Tibial artery (tissue), 4 donors: ENCODE results near the gene MLLT3.

Experiments used
- DNase-seq, 2 donors: peaks; one replicate each; pipeline ENCODE4 v3.0.0-alpha.2; 2019
- H3K27ac ChIP-seq, 2 donors: fragments of 200-600 bp; sonication (generic) in 1 of 2; 1 replicate in 1 of 2; 2 replicates in 1 of 2; pipeline ENCODE4 v1.5.1; 2018 to 2019; ENCODE audit warnings: mild to moderate bottlenecking in 1 of 2
- H3K27me3 ChIP-seq, 2 donors: fragments of 200-600 bp; sonication (generic) in 1 of 2; one replicate each; pipeline versions ENCODE4 v1.5.1 to v1.6.0; 2016 to 2019
- H3K36me3 ChIP-seq, 3 donors: fragments of 200-600 bp; sonication (generic) in 2 of 3; one replicate each; pipeline ENCODE4 v1.5.1; 2016 to 2019; ENCODE audit warnings: mild to moderate bottlenecking in 2 of 3
- H3K4me1 ChIP-seq, 4 donors: fragments of 200-600 bp; sonication (generic) in 2 of 4; 1 replicate in 3 of 4; 2 replicates in 1 of 4; pipeline ENCODE4 v1.5.1; 2016 to 2019
- H3K4me3 ChIP-seq, 2 donors: fragments of 200-600 bp; sonication (generic) in 1 of 2; 1 replicate in 1 of 2; 2 replicates in 1 of 2; pipeline ENCODE4 v1.5.1; 2018 to 2019; ENCODE audit warnings: mild to moderate bottlenecking in 2 of 2
- H3K9me3 ChIP-seq, 3 donors: fragments of 200-600 bp; sonication (generic) in 1 of 3; one replicate each; pipeline ENCODE4 v1.5.1; 2016 to 2019
- intact Hi-C: fragments of 100-400 bp; cut with DNase I; formaldehyde crosslinking; loops from one replicate; pipeline ENCODE4 v1.15.0; 2023; ENCODE audit warnings: low total_unique reads
- TF ChIP-seq, protein P1 (sequence below), 2 experiments: fragments of 200-600 bp in 1 of 2; fragments of 450-650 bp in 1 of 2; IDR thresholded peaks; one replicate each; pipeline ENCODE4 v1.5.1; 2017 to 2019; ENCODE audit warnings: antibody characterized with exemption in 2 of 2, mild to moderate bottlenecking in 1 of 2, moderate library complexity in 1 of 2

Gene MLLT3

DNA sequence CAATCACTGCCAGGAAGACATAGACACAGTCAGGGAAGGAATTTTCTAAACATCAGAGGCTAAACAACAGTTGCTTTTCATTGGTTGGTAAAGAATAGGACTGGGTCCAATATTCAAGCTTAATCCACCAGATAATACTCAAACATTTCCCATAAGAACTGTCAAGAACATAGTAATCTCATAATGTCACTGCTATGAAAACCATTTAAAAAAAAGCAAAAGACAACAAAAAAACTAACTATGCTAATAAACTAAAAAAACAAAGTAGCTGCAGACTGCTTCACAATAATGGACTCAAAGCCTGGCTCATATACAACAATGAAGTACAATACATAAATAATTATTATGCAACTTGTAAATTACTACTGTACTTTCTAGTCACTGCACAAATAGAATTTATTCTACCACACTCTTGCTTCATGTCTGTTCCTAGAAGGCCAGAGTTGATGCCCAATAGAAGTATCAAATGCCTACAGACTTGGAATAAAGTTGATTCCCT lies 148.7 kb downstream of the MLLT3 start:
- H3K27me3 ChIP-seq, result no peaks in the 10 kb centered on the region
- no peak for DNase-seq
- H3K4me1 ChIP-seq, result peaks cover 0 to 39% (median 8%) of the 10 kb centered on the region in 4 donors
- no peak overlapping the region for H3K27ac ChIP-seq
- no peaks in the 10 kb centered on the region for H3K36me3 ChIP-seq
- no peak overlapping the region for H3K4me3 ChIP-seq
- intact Hi-C loops, result no loop called here
- TF ChIP-seq, protein P1, sequence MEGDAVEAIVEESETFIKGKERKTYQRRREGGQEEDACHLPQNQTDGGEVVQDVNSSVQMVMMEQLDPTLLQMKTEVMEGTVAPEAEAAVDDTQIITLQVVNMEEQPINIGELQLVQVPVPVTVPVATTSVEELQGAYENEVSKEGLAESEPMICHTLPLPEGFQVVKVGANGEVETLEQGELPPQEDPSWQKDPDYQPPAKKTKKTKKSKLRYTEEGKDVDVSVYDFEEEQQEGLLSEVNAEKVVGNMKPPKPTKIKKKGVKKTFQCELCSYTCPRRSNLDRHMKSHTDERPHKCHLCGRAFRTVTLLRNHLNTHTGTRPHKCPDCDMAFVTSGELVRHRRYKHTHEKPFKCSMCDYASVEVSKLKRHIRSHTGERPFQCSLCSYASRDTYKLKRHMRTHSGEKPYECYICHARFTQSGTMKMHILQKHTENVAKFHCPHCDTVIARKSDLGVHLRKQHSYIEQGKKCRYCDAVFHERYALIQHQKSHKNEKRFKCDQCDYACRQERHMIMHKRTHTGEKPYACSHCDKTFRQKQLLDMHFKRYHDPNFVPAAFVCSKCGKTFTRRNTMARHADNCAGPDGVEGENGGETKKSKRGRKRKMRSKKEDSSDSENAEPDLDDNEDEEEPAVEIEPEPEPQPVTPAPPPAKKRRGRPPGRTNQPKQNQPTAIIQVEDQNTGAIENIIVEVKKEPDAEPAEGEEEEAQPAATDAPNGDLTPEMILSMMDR (IDR thresholded peaks at IDR 0.05), result no peak
- H3K9me3 ChIP-seq, result no peaks in the 10 kb centered on the region

DNA sequence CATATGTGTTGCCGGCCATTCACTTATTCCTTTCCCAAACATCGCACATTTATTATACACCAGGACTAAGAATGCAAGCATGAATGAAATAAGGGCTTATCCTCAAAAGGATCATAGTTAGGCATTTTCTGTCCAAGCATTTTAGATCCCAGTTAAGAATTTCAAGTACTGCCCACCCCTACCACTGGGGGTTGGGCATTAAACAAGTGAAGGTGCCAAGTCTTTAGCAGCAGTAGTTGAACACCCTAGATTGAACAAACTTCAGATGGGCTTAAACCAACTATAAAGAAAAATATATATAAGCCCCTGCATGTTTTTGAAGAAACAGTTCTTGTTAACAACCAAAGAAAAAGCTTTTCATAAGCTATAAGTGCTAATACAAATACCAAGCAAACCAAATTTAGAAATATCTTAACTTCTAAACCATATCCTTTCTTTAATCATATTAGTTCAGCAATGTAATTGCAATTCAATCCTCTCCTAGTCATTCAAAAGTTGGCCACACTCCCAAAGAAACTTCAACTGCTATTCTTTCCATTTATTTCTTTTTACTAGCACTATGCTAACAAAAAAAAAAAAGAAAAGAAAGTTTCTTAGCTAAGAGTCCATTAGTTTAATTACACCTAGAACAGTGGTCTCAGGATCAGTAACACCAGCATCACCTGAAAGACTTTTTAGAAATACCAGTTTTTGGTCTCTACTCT lies 149.8 kb downstream of the MLLT3 start:
- no peaks in the 10 kb centered on the region for H3K27me3 ChIP-seq
- TF ChIP-seq, protein P1 (IDR thresholded peaks at IDR 0.05), result no peak
- H3K27ac ChIP-seq, result no peak overlapping the region

DNA sequence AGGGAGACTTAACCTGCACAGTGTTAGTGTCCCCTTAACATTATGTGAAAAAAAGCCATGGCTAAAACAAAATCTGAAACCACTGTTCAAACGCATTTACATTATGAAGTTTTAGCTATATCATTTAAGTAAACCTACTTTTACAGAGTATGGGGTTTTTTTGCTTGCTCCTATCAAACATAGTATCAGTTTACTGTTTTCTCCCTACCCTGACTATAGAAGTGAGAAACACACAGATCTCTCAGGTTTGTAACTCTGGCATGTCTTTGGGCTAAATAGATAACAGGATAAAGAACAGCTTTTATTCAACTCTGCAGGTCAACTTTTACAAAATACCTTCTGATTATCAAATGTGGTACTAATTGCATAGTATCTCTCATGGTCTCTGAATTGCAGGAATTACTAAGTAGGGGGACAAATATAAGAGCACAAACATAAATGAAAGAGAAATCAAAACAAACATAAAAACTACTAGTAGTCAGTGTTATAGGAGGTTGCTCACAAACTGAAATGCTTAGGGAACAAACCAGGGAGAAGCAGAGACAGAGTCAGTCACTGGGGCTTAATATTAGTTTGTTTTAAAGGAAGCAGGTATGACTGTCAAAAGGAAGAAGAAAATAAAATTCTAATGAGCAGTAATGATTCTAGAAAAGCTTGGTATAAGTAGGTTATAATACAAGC lies 155.8 kb downstream of the MLLT3 start:
- intact Hi-C loops, result no loop called here
- no peaks in the 10 kb centered on the region for H3K9me3 ChIP-seq
- no peak overlapping the region for H3K4me3 ChIP-seq
- no peaks in the 10 kb centered on the region for H3K4me1 ChIP-seq
- no peak overlapping the region for H3K27ac ChIP-seq
- TF ChIP-seq, protein P1 (IDR thresholded peaks at IDR 0.05), result no peak
- H3K27me3 ChIP-seq, result no peaks in the 10 kb centered on the region
- H3K36me3 ChIP-seq, result no peaks in the 10 kb centered on the region
- no peak for DNase-seq

More for the DNA sequence above, 149.8 kb downstream of the MLLT3 start:
- Histone ChIP-seq H3K4me3 (no peak overlapping the region), H3K4me1 (peaks cover 0 to 28% (median 1%) of the 10 kb centered on the region in 4 donors), H3K9me3 (no peaks in the 10 kb centered on the region), H3K36me3 (no peaks in the 10 kb centered on the region)
- DNase-seq, result no peak
- intact Hi-C loops, result no loop called here

DNA sequence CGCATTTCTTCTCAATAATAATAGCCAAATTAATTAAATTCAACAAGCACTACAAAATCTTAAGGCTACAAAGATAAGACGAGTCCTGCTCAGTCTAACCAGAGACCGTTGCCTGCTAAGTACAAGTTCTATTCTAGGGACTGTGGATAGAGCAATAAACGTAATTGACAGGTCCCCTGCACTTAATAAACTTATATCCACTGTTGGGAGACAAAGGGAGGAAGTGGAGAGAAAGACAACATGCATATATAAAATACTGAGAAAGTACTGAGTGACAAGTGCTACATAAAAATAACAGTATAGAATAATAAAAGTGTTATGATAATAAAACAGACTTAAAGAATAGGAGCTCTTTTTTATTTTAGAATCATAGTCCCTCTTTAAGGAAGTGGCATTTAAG lies 158.1 kb downstream of the MLLT3 start:
- no peak for DNase-seq
- H3K4me1 ChIP-seq, result no peaks in the 10 kb centered on the region
- TF ChIP-seq, protein P1 (IDR thresholded peaks at IDR 0.05), result no peak
- H3K27ac ChIP-seq, result no peak overlapping the region
- no peaks in the 10 kb centered on the region for H3K36me3 ChIP-seq
- intact Hi-C loops, result no loop called here
- no peaks in the 10 kb centered on the region for H3K9me3 ChIP-seq
- H3K27me3 ChIP-seq, result no peaks in the 10 kb centered on the region
- H3K4me3 ChIP-seq, result no peak overlapping the region

DNA sequence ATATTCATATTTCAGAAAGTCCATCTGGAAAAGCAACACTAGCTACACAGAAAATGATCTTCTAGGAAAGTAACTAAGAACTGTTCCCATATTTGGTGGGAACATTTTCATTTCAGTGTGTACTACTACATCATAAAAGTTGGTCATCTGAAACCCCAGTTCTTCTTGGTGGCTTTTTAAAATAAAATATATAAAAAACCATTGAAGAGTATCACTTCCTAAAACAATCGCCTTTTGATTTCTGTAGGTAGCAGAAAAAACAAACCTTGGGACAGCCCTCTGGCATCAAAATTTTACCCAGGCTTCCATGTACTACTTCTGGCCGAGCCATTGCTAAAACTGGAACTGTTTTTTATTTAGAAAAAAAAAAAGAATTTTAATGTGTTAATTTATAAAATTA lies 158.5 kb downstream of the MLLT3 start:
- intact Hi-C loops, result no loop called here
- DNase-seq, result no peak
- no peak overlapping the region for H3K4me3 ChIP-seq
- no peak overlapping the region for H3K27ac ChIP-seq
- TF ChIP-seq, protein P1 (IDR thresholded peaks at IDR 0.05), result no peak
- H3K4me1 ChIP-seq, result no peaks in the 10 kb centered on the region
- H3K9me3 ChIP-seq, result no peaks in the 10 kb centered on the region
- no peaks in the 10 kb centered on the region for H3K36me3 ChIP-seq
- H3K27me3 ChIP-seq, result no peaks in the 10 kb centered on the region
